ENCODE data around the gene IRGC. TPM values are rescaled to one million over a fixed set of nuclear protein-coding genes. Genes with fewer than 3 reads are reported as not detected.

The IRGC gene
- total and polyA plus RNA-seq, 2 of the 13 experiments (the other 11 are each of a cell fraction or from before 2014, with no cell fraction given), result not detected

DNA sequence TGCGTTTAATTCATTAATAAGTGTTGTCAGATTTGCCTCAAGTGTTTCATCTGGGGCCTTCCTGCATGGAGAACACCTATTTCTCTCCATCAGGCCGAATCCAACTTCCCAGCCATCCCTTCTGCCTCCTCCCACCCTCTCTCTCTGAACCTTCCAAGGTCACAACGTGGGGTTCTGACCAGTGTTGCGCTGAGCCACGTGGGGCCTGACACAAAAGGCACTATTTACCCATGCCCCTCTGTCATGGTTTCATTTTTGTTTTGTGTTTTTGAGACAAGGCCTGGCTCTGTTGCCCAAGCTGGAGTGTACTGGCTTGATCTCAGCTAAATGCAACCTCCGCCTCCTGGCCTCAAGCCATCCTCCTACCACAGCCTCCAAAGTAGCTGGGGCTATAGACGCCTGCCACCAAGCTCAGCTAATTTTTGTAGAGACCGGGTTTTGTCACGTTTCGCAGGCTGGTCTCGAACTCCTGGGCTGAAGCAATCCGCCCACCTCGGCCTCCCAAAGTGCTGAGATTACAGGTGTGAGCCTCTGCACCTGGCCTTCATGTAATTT lies 8.6 kb upstream of the IRGC start (continued):
- TF ChIP-seq, protein P1, sequence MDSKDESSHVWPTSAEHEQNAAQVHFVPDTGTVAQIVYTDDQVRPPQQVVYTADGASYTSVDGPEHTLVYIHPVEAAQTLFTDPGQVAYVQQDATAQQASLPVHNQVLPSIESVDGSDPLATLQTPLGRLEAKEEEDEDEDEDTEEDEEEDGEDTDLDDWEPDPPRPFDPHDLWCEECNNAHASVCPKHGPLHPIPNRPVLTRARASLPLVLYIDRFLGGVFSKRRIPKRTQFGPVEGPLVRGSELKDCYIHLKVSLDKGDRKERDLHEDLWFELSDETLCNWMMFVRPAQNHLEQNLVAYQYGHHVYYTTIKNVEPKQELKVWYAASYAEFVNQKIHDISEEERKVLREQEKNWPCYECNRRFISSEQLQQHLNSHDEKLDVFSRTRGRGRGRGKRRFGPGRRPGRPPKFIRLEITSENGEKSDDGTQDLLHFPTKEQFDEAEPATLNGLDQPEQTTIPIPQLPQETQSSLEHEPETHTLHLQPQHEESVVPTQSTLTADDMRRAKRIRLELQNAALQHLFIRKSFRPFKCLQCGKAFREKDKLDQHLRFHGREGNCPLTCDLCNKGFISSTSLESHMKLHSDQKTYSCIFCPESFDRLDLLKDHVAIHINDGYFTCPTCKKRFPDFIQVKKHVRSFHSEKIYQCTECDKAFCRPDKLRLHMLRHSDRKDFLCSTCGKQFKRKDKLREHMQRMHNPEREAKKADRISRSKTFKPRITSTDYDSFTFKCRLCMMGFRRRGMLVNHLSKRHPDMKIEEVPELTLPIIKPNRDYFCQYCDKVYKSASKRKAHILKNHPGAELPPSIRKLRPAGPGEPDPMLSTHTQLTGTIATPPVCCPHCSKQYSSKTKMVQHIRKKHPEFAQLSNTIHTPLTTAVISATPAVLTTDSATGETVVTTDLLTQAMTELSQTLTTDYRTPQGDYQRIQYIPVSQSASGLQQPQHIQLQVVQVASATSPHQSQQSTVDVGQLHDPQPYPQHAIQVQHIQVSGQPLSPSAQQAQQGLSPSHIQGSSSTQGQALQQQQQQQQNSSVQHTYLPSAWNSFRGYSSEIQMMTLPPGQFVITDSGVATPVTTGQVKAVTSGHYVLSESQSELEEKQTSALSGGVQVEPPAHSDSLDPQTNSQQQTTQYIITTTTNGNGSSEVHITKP (CRISPR knock-in tag; IDR thresholded peaks at IDR 0.05; ENCODE audit: low read depth), result no peak
- no peak for TF ChIP-seq SAFB2 (CRISPR knock-in tag; IDR thresholded peaks at IDR 0.05; ENCODE audit: borderline replicate concordance, low read depth)
- no peak for TF ChIP-seq SOX6 (IDR thresholded peaks at IDR 0.05)
- peak; percentile 65 for TF ChIP-seq SOX6 (CRISPR knock-in tag; IDR thresholded peaks at IDR 0.05)
- TF ChIP-seq TOPORS (CRISPR knock-in tag; IDR thresholded peaks at IDR 0.05), result no peak
- no peak for TF ChIP-seq HDAC6 (IDR thresholded peaks at IDR 0.05; ENCODE audit: low read depth, low read length)
- TF ChIP-seq, protein P2, sequence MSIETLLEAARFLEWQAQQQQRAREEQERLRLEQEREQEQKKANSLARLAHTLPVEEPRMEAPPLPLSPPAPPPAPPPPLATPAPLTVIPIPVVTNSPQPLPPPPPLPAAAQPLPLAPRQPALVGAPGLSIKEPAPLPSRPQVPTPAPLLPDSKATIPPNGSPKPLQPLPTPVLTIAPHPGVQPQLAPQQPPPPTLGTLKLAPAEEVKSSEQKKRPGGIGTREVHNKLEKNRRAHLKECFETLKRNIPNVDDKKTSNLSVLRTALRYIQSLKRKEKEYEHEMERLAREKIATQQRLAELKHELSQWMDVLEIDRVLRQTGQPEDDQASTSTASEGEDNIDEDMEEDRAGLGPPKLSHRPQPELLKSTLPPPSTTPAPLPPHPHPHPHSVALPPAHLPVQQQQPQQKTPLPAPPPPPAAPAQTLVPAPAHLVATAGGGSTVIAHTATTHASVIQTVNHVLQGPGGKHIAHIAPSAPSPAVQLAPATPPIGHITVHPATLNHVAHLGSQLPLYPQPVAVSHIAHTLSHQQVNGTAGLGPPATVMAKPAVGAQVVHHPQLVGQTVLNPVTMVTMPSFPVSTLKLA (IDR thresholded peaks at IDR 0.05), result peak; percentile 92
- TF ChIP-seq, protein P3, sequence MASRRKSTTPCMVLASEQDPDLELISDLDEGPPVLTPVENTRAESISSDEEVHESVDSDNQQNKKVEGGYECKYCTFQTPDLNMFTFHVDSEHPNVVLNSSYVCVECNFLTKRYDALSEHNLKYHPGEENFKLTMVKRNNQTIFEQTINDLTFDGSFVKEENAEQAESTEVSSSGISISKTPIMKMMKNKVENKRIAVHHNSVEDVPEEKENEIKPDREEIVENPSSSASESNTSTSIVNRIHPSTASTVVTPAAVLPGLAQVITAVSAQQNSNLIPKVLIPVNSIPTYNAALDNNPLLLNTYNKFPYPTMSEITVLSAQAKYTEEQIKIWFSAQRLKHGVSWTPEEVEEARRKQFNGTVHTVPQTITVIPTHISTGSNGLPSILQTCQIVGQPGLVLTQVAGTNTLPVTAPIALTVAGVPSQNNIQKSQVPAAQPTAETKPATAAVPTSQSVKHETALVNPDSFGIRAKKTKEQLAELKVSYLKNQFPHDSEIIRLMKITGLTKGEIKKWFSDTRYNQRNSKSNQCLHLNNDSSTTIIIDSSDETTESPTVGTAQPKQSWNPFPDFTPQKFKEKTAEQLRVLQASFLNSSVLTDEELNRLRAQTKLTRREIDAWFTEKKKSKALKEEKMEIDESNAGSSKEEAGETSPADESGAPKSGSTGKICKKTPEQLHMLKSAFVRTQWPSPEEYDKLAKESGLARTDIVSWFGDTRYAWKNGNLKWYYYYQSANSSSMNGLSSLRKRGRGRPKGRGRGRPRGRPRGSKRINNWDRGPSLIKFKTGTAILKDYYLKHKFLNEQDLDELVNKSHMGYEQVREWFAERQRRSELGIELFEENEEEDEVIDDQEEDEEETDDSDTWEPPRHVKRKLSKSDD (CRISPR knock-in tag; IDR thresholded peaks at IDR 0.05; ENCODE audit: low read depth), result no peak
- no peak for TF ChIP-seq POLR2G (IDR thresholded peaks at IDR 0.05; ENCODE audit: low read depth, low read length)
- no peak for TF ChIP-seq SALL2 (CRISPR knock-in tag; IDR thresholded peaks at IDR 0.05)
- no peak for TF ChIP-seq ZNF564 (CRISPR knock-in tag; IDR thresholded peaks at IDR 0.05)
- TF ChIP-seq, protein P4, sequence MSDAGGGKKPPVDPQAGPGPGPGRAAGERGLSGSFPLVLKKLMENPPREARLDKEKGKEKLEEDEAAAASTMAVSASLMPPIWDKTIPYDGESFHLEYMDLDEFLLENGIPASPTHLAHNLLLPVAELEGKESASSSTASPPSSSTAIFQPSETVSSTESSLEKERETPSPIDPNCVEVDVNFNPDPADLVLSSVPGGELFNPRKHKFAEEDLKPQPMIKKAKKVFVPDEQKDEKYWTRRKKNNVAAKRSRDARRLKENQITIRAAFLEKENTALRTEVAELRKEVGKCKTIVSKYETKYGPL (CRISPR knock-in tag; IDR thresholded peaks at IDR 0.05), result no peak
- no peak for TF ChIP-seq DNMT1 (CRISPR knock-in tag; IDR thresholded peaks at IDR 0.05)
- TF ChIP-seq NFKBIZ (CRISPR knock-in tag; IDR thresholded peaks at IDR 0.05), result no peak
- no peak for TF ChIP-seq ZNF713 (CRISPR knock-in tag; IDR thresholded peaks at IDR 0.05)
- no peak for TF ChIP-seq NPAS2 (CRISPR knock-in tag; IDR thresholded peaks at IDR 0.05; ENCODE audit: borderline replicate concordance)
- no peak for TF ChIP-seq RFXANK (CRISPR knock-in tag; IDR thresholded peaks at IDR 0.05)
- TF ChIP-seq, protein P5, sequence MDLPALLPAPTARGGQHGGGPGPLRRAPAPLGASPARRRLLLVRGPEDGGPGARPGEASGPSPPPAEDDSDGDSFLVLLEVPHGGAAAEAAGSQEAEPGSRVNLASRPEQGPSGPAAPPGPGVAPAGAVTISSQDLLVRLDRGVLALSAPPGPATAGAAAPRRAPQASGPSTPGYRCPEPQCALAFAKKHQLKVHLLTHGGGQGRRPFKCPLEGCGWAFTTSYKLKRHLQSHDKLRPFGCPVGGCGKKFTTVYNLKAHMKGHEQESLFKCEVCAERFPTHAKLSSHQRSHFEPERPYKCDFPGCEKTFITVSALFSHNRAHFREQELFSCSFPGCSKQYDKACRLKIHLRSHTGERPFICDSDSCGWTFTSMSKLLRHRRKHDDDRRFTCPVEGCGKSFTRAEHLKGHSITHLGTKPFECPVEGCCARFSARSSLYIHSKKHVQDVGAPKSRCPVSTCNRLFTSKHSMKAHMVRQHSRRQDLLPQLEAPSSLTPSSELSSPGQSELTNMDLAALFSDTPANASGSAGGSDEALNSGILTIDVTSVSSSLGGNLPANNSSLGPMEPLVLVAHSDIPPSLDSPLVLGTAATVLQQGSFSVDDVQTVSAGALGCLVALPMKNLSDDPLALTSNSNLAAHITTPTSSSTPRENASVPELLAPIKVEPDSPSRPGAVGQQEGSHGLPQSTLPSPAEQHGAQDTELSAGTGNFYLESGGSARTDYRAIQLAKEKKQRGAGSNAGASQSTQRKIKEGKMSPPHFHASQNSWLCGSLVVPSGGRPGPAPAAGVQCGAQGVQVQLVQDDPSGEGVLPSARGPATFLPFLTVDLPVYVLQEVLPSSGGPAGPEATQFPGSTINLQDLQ (CRISPR knock-in tag; IDR thresholded peaks at IDR 0.05), result no peak
- peak; percentile 59 for TF ChIP-seq THAP11 (CRISPR knock-in tag; IDR thresholded peaks at IDR 0.05)
- TF ChIP-seq MEIS1 (CRISPR knock-in tag; IDR thresholded peaks at IDR 0.05; ENCODE audit: borderline replicate concordance), result no peak

Data from HepG2 (cell line).